GM23338 (cell line): ENCODE measurements around the gene USP6NL. TPM values are rescaled to one million over a fixed set of nuclear protein-coding genes. Genes with fewer than 3 reads are reported as not detected.

ENCODE experiments used
- ATAC-seq: fragments of 200-7000 bp; cut with Tn5 transposase; 3 replicates; pipeline ENCODE4 v1.9.1; 2020
- DNase-seq: peaks from one replicate; pipeline ENCODE4 v3.0.0-alpha.2; 2015; ENCODE audit warnings: low spot score
- H2AFZ ChIP-seq: fragments of 200-600 bp; sonication (generic); 2 replicates; pipeline ENCODE4 v1.8.0; 2016; ENCODE audit warnings: antibody characterized with exemption, mild to moderate bottlenecking, moderate library complexity
- H3F3A ChIP-seq: fragments of 200-600 bp; sonication (generic); replicated peaks from 2 replicates; pipeline ENCODE4 v1.8.0; 2017; ENCODE audit warnings: antibody characterized with exemption, mixed run types, low read depth
- H3K27ac ChIP-seq: fragments of 200-600 bp; sonication (generic); 2 replicates; pipeline ENCODE4 v1.6.1; 2016; ENCODE audit warnings: low read depth
- H3K27me3 ChIP-seq: fragments of 200-600 bp; sonication (generic); 2 replicates; pipeline ENCODE4 v1.8.0; 2016; ENCODE audit warnings: mild to moderate bottlenecking, mixed run types, moderate library complexity; ENCODE audit not compliant: insufficient read depth
- H3K36me3 ChIP-seq: fragments of 200-600 bp; sonication (generic); 2 replicates; pipeline ENCODE4 v1.8.0; 2016; ENCODE audit warnings: mild to moderate bottlenecking; ENCODE audit not compliant: insufficient read depth
- H3K4me1 ChIP-seq: fragments of 200-600 bp; sonication (generic); 2 replicates; pipeline ENCODE4 v1.8.0; 2016; ENCODE audit warnings: mild to moderate bottlenecking, moderate library complexity; ENCODE audit not compliant: insufficient read depth
- H3K4me2 ChIP-seq: fragments of 200-600 bp; sonication (generic); 2 replicates; pipeline ENCODE4 v1.7.1; 2017; ENCODE audit warnings: mixed run types
- H3K4me3 ChIP-seq: fragments of 200-600 bp; sonication (generic); 2 replicates; pipeline ENCODE4 v1.6.1; 2016; ENCODE audit warnings: mixed run types
- H3K79me2 ChIP-seq: fragments of 200-600 bp; sonication (generic); replicated peaks from 2 replicates; pipeline ENCODE4 v1.8.0; 2017; ENCODE audit warnings: mild to moderate bottlenecking; ENCODE audit not compliant: insufficient read depth
- H3K9me2 ChIP-seq: fragments of 200-600 bp; sonication (generic); 2 replicates; pipeline ENCODE4 v1.8.0; 2017; ENCODE audit not compliant: insufficient read depth
- H4K20me1 ChIP-seq: fragments of 200-600 bp; sonication (generic); replicated peaks from 2 replicates; pipeline ENCODE4 v1.8.0; 2017; ENCODE audit warnings: mild to moderate bottlenecking; ENCODE audit not compliant: insufficient read depth
- H3K27ac Mint-ChIP-seq: 2 replicates; pipeline ENCODE4 v1.8.0; 2020; ENCODE audit warnings: inconsistent platforms, mild to moderate bottlenecking, moderate library complexity, mixed read lengths
- H3K27me3 Mint-ChIP-seq: 3 replicates; pipeline ENCODE4 v1.8.0; 2022; ENCODE audit warnings: low read depth, mild to moderate bottlenecking, moderate library complexity, mixed read lengths, inconsistent platforms; ENCODE audit not compliant: insufficient read depth, poor library complexity
- H3K36me3 Mint-ChIP-seq: 3 replicates; pipeline ENCODE4 v1.8.0; 2021; ENCODE audit warnings: low read depth, mild to moderate bottlenecking, inconsistent platforms, moderate library complexity, mixed read lengths
- H3K4me1 Mint-ChIP-seq: 3 replicates; pipeline ENCODE4 v1.8.0; 2020; ENCODE audit warnings: mild to moderate bottlenecking, inconsistent platforms, mixed read lengths
- H3K4me3 Mint-ChIP-seq: 3 replicates; pipeline ENCODE4 v1.8.0; 2021; ENCODE audit warnings: moderate library complexity, mild to moderate bottlenecking, inconsistent platforms, mixed read lengths
- H3K9me3 Mint-ChIP-seq: 3 replicates; pipeline ENCODE4 v1.8.0; 2020; ENCODE audit warnings: moderate library complexity, mild to moderate bottlenecking, inconsistent platforms, mixed read lengths
- CREB1 ChIP-seq: fragments of 250-450 bp; sonication (Bioruptor Pico); IDR thresholded peaks from 2 replicates; pipeline ENCODE4 v1.5.0; 2020; ENCODE audit warnings: low read depth, mild to moderate bottlenecking, moderate library complexity
- CTCF ChIP-seq, 2 experiments: fragments of 200-600 bp in 1 of 2; sonication (generic) in 1 of 2; conservative IDR thresholded peaks; 2 replicates each; pipeline versions ENCODE4 v1.5.1 to v1.6.1; 2016 to 2017; ENCODE audit warnings: antibody characterized with exemption in 2 of 2, low read depth in 2 of 2, mild to moderate bottlenecking in 2 of 2, moderate library complexity in 1 of 2
- EZH2 ChIP-seq: fragments of 200-600 bp; sonication (generic); IDR thresholded peaks from one replicate; pipeline ENCODE4 v1.8.0; 2017; ENCODE audit warnings: antibody characterized with exemption, mild to moderate bottlenecking, low read depth; ENCODE audit not compliant: unreplicated experiment
- EZH2phosphoT487 ChIP-seq: fragments of 200-600 bp; sonication (generic); IDR thresholded peaks from one replicate; pipeline ENCODE4 v1.8.1; 2018; ENCODE audit warnings: antibody characterized with exemption; ENCODE audit not compliant: unreplicated experiment
- JUNB ChIP-seq: IDR thresholded peaks from one replicate; pipeline ENCODE4 v1.6.1; 2016; ENCODE audit warnings: antibody characterized with exemption; ENCODE audit not compliant: unreplicated experiment
- NANOG ChIP-seq: IDR thresholded peaks from 2 replicates; pipeline ENCODE4 v1.6.1; 2016; ENCODE audit warnings: antibody characterized with exemption, borderline replicate concordance
- POLR2AphosphoS5 ChIP-seq: IDR thresholded peaks from 2 replicates; pipeline ENCODE4 v1.6.1; 2016; ENCODE audit warnings: antibody characterized with exemption, low read depth
- REST ChIP-seq: IDR thresholded peaks from one replicate; pipeline ENCODE4 v1.6.1; 2018; ENCODE audit warnings: antibody characterized with exemption; ENCODE audit not compliant: unreplicated experiment
- STAT1 ChIP-seq: IDR thresholded peaks from one replicate; pipeline ENCODE4 v1.6.1; 2016; ENCODE audit warnings: antibody characterized with exemption; ENCODE audit not compliant: unreplicated experiment
- ZNF114 ChIP-seq: fragments of 250-450 bp; sonication (Bioruptor Pico); IDR thresholded peaks from 2 replicates; pipeline ENCODE4 v1.5.0; 2020; ENCODE audit warnings: mild to moderate bottlenecking, moderate library complexity
- ZNF331 ChIP-seq: fragments of 250-450 bp; sonication (Bioruptor Pico); IDR thresholded peaks from 2 replicates; pipeline ENCODE4 v1.5.0; 2020; ENCODE audit warnings: low read depth, mild to moderate bottlenecking, moderate library complexity
- polyA plus RNA-seq: library from polyadenylated mRNA; unstranded; fragments of >200 nt; fragmentation: Nextera tagmentation; extraction: Ambion mirVana; gene quantifications from 2 replicates; pipeline ENCODE4 v1.2.1, GENCODE V29; 2016
- total RNA-seq: library from RNA; depleted of rRNA; stranded (reverse); fragments of >200 nt; shearing (Covaris generic); gene quantifications from 2 replicates; pipeline ENCODE4 v1.2.3, GENCODE V29; 2014
- TF ChIP-seq, protein P1 (sequence below): IDR thresholded peaks from 2 replicates; pipeline ENCODE4 v1.6.1; 2016; ENCODE audit warnings: antibody characterized with exemption
- TF ChIP-seq, protein P2 (sequence below): fragments of 250-450 bp; sonication (Bioruptor Pico); IDR thresholded peaks from 2 replicates; pipeline ENCODE4 v1.5.0; 2020; ENCODE audit warnings: mild to moderate bottlenecking, moderate library complexity

The USP6NL gene
- total and polyA plus RNA-seq, 2 experiments from 2014 or later = 8.1 to 29.7 TPM

GRCh38 chr10:11626071-11626470 is 14.6 kb upstream of the USP6NL start:
- no peak overlapping the region for H3K4me2 ChIP-seq
- ATAC-seq (no peak), DNase-seq (no peak)
- no peaks in the 10 kb centered on the region for H3F3A ChIP-seq
- H3K9me2 ChIP-seq = no peaks in the 10 kb centered on the region
- no peak for TF ChIP-seq ZNF331 (CRISPR knock-in tag)
- no peak for TF ChIP-seq CREB1 (CRISPR knock-in tag)
- TF ChIP-seq, protein P1, sequence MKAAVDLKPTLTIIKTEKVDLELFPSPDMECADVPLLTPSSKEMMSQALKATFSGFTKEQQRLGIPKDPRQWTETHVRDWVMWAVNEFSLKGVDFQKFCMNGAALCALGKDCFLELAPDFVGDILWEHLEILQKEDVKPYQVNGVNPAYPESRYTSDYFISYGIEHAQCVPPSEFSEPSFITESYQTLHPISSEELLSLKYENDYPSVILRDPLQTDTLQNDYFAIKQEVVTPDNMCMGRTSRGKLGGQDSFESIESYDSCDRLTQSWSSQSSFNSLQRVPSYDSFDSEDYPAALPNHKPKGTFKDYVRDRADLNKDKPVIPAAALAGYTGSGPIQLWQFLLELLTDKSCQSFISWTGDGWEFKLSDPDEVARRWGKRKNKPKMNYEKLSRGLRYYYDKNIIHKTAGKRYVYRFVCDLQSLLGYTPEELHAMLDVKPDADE = no peak
- no peak for TF ChIP-seq EZH2
- TF ChIP-seq ZNF114 (CRISPR knock-in tag) = no peak
- no peak for TF ChIP-seq POLR2AphosphoS5
- no peak for TF ChIP-seq REST
- TF ChIP-seq NANOG = no peak
- TF ChIP-seq STAT1 = no peak
- TF ChIP-seq JUNB = no peak
- TF ChIP-seq CTCF (conservative IDR thresholded peaks at IDR 0.05; ENCODE audit: low read depth in 2 of 2) = no peak
- TF ChIP-seq, protein P2, sequence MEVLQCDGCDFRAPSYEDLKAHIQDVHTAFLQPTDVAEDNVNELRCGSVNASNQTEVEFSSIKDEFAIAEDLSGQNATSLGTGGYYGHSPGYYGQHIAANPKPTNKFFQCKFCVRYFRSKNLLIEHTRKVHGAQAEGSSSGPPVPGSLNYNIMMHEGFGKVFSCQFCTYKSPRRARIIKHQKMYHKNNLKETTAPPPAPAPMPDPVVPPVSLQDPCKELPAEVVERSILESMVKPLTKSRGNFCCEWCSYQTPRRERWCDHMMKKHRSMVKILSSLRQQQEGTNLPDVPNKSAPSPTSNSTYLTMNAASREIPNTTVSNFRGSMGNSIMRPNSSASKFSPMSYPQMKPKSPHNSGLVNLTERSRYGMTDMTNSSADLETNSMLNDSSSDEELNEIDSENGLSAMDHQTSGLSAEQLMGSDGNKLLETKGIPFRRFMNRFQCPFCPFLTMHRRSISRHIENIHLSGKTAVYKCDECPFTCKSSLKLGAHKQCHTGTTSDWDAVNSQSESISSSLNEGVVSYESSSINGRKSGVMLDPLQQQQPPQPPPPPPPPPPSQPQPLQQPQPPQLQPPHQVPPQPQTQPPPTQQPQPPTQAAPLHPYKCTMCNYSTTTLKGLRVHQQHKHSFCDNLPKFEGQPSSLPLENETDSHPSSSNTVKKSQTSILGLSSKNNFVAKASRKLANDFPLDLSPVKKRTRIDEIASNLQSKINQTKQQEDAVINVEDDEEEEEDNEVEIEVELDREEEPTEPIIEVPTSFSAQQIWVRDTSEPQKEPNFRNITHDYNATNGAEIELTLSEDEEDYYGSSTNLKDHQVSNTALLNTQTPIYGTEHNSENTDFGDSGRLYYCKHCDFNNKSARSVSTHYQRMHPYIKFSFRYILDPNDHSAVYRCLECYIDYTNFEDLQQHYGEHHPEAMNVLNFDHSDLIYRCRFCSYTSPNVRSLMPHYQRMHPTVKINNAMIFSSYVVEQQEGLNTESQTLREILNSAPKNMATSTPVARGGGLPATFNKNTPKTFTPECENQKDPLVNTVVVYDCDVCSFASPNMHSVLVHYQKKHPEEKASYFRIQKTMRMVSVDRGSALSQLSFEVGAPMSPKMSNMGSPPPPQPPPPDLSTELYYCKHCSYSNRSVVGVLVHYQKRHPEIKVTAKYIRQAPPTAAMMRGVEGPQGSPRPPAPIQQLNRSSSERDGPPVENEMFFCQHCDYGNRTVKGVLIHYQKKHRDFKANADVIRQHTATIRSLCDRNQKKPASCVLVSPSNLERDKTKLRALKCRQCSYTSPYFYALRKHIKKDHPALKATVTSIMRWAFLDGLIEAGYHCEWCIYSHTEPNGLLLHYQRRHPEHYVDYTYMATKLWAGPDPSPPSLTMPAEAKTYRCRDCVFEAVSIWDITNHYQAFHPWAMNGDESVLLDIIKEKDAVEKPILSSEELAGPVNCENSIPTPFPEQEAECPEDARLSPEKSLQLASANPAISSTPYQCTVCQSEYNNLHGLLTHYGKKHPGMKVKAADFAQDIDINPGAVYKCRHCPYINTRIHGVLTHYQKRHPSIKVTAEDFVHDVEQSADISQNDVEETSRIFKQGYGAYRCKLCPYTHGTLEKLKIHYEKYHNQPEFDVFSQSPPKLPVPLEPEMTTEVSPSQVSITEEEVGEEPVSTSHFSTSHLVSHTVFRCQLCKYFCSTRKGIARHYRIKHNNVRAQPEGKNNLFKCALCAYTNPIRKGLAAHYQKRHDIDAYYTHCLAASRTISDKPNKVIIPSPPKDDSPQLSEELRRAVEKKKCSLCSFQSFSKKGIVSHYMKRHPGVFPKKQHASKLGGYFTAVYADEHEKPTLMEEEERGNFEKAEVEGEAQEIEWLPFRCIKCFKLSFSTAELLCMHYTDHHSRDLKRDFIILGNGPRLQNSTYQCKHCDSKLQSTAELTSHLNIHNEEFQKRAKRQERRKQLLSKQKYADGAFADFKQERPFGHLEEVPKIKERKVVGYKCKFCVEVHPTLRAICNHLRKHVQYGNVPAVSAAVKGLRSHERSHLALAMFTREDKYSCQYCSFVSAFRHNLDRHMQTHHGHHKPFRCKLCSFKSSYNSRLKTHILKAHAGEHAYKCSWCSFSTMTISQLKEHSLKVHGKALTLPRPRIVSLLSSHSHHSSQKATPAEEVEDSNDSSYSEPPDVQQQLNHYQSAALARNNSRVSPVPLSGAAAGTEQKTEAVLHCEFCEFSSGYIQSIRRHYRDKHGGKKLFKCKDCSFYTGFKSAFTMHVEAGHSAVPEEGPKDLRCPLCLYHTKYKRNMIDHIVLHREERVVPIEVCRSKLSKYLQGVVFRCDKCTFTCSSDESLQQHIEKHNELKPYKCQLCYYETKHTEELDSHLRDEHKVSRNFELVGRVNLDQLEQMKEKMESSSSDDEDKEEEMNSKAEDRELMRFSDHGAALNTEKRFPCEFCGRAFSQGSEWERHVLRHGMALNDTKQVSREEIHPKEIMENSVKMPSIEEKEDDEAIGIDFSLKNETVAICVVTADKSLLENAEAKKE (CRISPR knock-in tag) = no peak
- TF ChIP-seq EZH2phosphoT487 = no peak
- H3K27ac ChIP-seq = no peak overlapping the region
- no peaks in the 10 kb centered on the region for H4K20me1 ChIP-seq
- no peaks in the 10 kb centered on the region for H3K36me3 Mint-ChIP-seq
- H3K27me3 Mint-ChIP-seq = no peaks in the 10 kb centered on the region
- H3K4me1 Mint-ChIP-seq = peaks cover 3% of the 10 kb centered on the region; the same call in 1 of the 3 replicates
- H3K79me2 ChIP-seq = no peaks in the 10 kb centered on the region
- no peak overlapping the region for H2AFZ ChIP-seq
- no peak overlapping the region for H3K27ac Mint-ChIP-seq
- H3K9me3 Mint-ChIP-seq = no peaks in the 10 kb centered on the region
- no peaks in the 10 kb centered on the region for H3K27me3 ChIP-seq
- H3K4me1 ChIP-seq = 0 out of 2 replicates have a peak, but pooled peaks cover 4% of the 10 kb centered on the region
- no peaks in the 10 kb centered on the region for H3K36me3 ChIP-seq
- no peak overlapping the region for H3K4me3 Mint-ChIP-seq
- H3K4me3 ChIP-seq = no peak overlapping the region
